Measurements from ENCODE around the gene LARP4B.

LARP4B gene

GRCh38 chr10:923844-924523 lies 7.5 kb downstream of the LARP4B start:
- no peak for DNase-seq (ENCODE audit: low spot score)

GRCh38 chr10:921471-922414 lies 9.8 kb downstream of the LARP4B start:
- no peak for DNase-seq (ENCODE audit: low spot score)

- no peak for DNase-seq (ENCODE audit: low spot score)
Measured at GRCh38 chr10:920450-920849, 11.1 kb downstream of the LARP4B start.

- no peak for DNase-seq (ENCODE audit: low spot score)
Measured at GRCh38 chr10:919481-919880, 12.0 kb downstream of the LARP4B start.

GRCh38 chr10:917999-918398 lies 13.5 kb downstream of the LARP4B start:
- DNase-seq (ENCODE audit: low spot score) = no peak

GRCh38 chr10:917416-917720 lies 14.1 kb downstream of the LARP4B start:
- DNase-seq (ENCODE audit: low spot score) = no peak

GRCh38 chr10:916716-917415 lies 14.6 kb downstream of the LARP4B start:
- no peak for DNase-seq (ENCODE audit: low spot score)

GRCh38 chr10:909831-910230 lies 21.7 kb downstream of the LARP4B start:
- DNase-seq (ENCODE audit: low spot score) = no peak

- DNase-seq (ENCODE audit: low spot score) = no peak
Measured at GRCh38 chr10:905972-906371, 25.5 kb downstream of the LARP4B start.

GRCh38 chr10:905503-905902 lies 26.0 kb downstream of the LARP4B start:
- no peak for DNase-seq (ENCODE audit: low spot score)

GRCh38 chr10:904403-904802 lies 27.1 kb downstream of the LARP4B start:
- no peak for DNase-seq (ENCODE audit: low spot score)

GRCh38 chr10:898141-898540 lies 33.4 kb downstream of the LARP4B start:
- no peak for DNase-seq (ENCODE audit: low spot score)

- no peak for DNase-seq (ENCODE audit: low spot score)
Measured at GRCh38 chr10:896982-897381, 34.5 kb downstream of the LARP4B start.

- no peak for DNase-seq (ENCODE audit: low spot score)
Measured at GRCh38 chr10:895324-895723, 36.2 kb downstream of the LARP4B start.

- no peak for DNase-seq (ENCODE audit: low spot score)
Measured at GRCh38 chr10:878895-879294, 52.6 kb downstream of the LARP4B start.

- DNase-seq (ENCODE audit: low spot score) = no peak
Measured at GRCh38 chr10:878333-878759, 53.2 kb downstream of the LARP4B start.

- no peak for DNase-seq (ENCODE audit: low spot score)
Measured at GRCh38 chr10:876438-876837, 55.1 kb downstream of the LARP4B start.

GRCh38 chr10:873020-873419 lies 58.5 kb downstream of the LARP4B start:
- no peak for DNase-seq (ENCODE audit: low spot score)

GRCh38 chr10:871951-872403 lies 59.5 kb downstream of the LARP4B start:
- DNase-seq (ENCODE audit: low spot score) = no peak

GRCh38 chr10:870564-871166 lies 60.8 kb downstream of the LARP4B start:
- DNase-seq (ENCODE audit: low spot score) = no peak

- no peak for DNase-seq (ENCODE audit: low spot score)
Measured at GRCh38 chr10:869171-869570, 62.3 kb downstream of the LARP4B start.

GRCh38 chr10:867807-868206 lies 63.7 kb downstream of the LARP4B start:
- DNase-seq (ENCODE audit: low spot score) = no peak
